CD14-positive monocyte (primary cell): ENCODE data around the gene GKAP1. TPM values are rescaled to one million over a fixed set of nuclear protein-coding genes. Genes with fewer than 3 reads are reported as not detected.

Source experiments
- DNase-seq, 3 donors: peaks; one replicate each; pipeline ENCODE4 v3.0.0-alpha.2; 2011 to 2022
- H2AFZ ChIP-seq: 2 replicates; pipeline ENCODE4 v1.6.0; 2012; ENCODE audit warnings: mild to moderate bottlenecking, low read depth, low read length, inconsistent platforms; ENCODE audit not compliant: insufficient read depth, poor library complexity, severe bottlenecking
- H3K27ac ChIP-seq, 2 donors: 1 replicate in 1 of 2; 2 replicates in 1 of 2; pipeline ENCODE4 v1.5.1; 2012 to 2013; ENCODE audit warnings: low read length in 2 of 2, control low read depth in 1 of 2, inconsistent platforms in 1 of 2, low read depth in 1 of 2, mild to moderate bottlenecking in 1 of 2
- H3K27me3 ChIP-seq, 2 donors: one replicate each; pipeline versions ENCODE4 v1.6.0 to v1.6.1; 2011 to 2013; ENCODE audit warnings: low read length in 2 of 2; ENCODE audit not compliant: control insufficient read depth in 2 of 2, insufficient read depth in 2 of 2
- H3K36me3 ChIP-seq, 2 donors: replicated peaks in 1 of 2; 1 replicate in 1 of 2; 2 replicates in 1 of 2; pipeline versions ENCODE4 v1.5.1 to v1.6.1; 2012 to 2013; ENCODE audit warnings: low read length in 2 of 2, control low read depth in 1 of 2, inconsistent platforms in 1 of 2, mild to moderate bottlenecking in 1 of 2; ENCODE audit not compliant: insufficient read depth in 2 of 2, control insufficient read depth in 1 of 2
- H3K4me1 ChIP-seq, 2 donors: 1 replicate in 1 of 2; 2 replicates in 1 of 2; pipeline versions ENCODE4 v1.5.1 to v1.6.1; 2012 to 2013; ENCODE audit warnings: low read length in 2 of 2, control low read depth in 1 of 2, inconsistent platforms in 1 of 2, mild to moderate bottlenecking in 1 of 2, moderate library complexity in 1 of 2; ENCODE audit not compliant: insufficient read depth in 2 of 2, control insufficient read depth in 1 of 2
- H3K4me2 ChIP-seq: replicated peaks from 2 replicates; pipeline ENCODE3; 2012; ENCODE audit warnings: low read length, moderate library complexity, mild to moderate bottlenecking; ENCODE audit not compliant: poor library complexity, severe bottlenecking; ENCODE audit errors: extremely low read depth
- H3K4me3 ChIP-seq, 3 experiments: fragments of 200-600 bp in 1 of 3; sonication (generic) in 1 of 3; replicated peaks in 1 of 3; 1 replicate in 2 of 3; 2 replicates in 1 of 3; pipeline ENCODE4 v1.5.1; 2011 to 2013; ENCODE audit warnings: low read length in 3 of 3, mild to moderate bottlenecking in 3 of 3, control low read depth in 2 of 3, low read depth in 2 of 3, inconsistent platforms in 1 of 3, moderate library complexity in 1 of 3
- H3K79me2 ChIP-seq: 2 replicates; pipeline ENCODE4 v1.6.0; 2012; ENCODE audit warnings: mild to moderate bottlenecking, control low read depth, inconsistent platforms, low read length, moderate library complexity; ENCODE audit not compliant: insufficient read depth
- H3K9ac ChIP-seq: 2 replicates; pipeline ENCODE4 v1.6.0; 2017; ENCODE audit warnings: low read length, mild to moderate bottlenecking; ENCODE audit not compliant: insufficient read depth, poor library complexity, severe bottlenecking
- H3K9me3 ChIP-seq, 2 donors: replicated peaks in 1 of 2; 1 replicate in 1 of 2; 2 replicates in 1 of 2; pipeline versions ENCODE4 v1.5.1 to v1.6.1; 2012 to 2013; ENCODE audit warnings: low read length in 2 of 2, control low read depth in 1 of 2; ENCODE audit not compliant: control insufficient read depth in 1 of 2, insufficient read depth in 1 of 2
- H4K20me1 ChIP-seq: 2 replicates; pipeline ENCODE4 v1.6.0; 2012; ENCODE audit warnings: mild to moderate bottlenecking, low read length, control low read depth, moderate library complexity; ENCODE audit not compliant: insufficient read depth
- H3K27ac Mint-ChIP-seq, 7 donors: one replicate each; pipeline ENCODE4 v1.8.0; 2020; ENCODE audit warnings: mild to moderate bottlenecking in 7 of 7, mixed read lengths in 7 of 7, moderate library complexity in 6 of 7, inconsistent platforms in 2 of 7
- H3K27me3 Mint-ChIP-seq, 3 donors: one replicate each; pipeline ENCODE4 v1.8.0; 2021 to 2022; ENCODE audit warnings: low read depth in 3 of 3, mild to moderate bottlenecking in 3 of 3, mixed read lengths in 3 of 3, moderate library complexity in 3 of 3, inconsistent platforms in 1 of 3
- H3K36me3 Mint-ChIP-seq, 2 donors: one replicate each; pipeline ENCODE4 v1.8.0; 2020; ENCODE audit warnings: mixed read lengths in 2 of 2, inconsistent platforms in 1 of 2, mild to moderate bottlenecking in 1 of 2
- H3K4me1 Mint-ChIP-seq: one replicate; pipeline ENCODE4 v1.8.0; 2020; ENCODE audit warnings: mild to moderate bottlenecking, mixed read lengths
- H3K4me3 Mint-ChIP-seq, 2 donors: one replicate each; pipeline ENCODE4 v1.8.0; 2020; ENCODE audit warnings: mild to moderate bottlenecking in 2 of 2, mixed read lengths in 2 of 2, moderate library complexity in 1 of 2
- H3K9me3 Mint-ChIP-seq, 7 donors: one replicate each; pipeline ENCODE4 v1.8.0; 2020 to 2022; ENCODE audit warnings: mixed read lengths in 7 of 7, mild to moderate bottlenecking in 6 of 7, moderate library complexity in 6 of 7, inconsistent platforms in 2 of 7
- CTCF ChIP-seq: fragments of 200-600 bp; IDR thresholded peaks from one replicate; pipeline ENCODE4 v1.8.0; 2022; ENCODE audit warnings: antibody characterized with exemption, mild to moderate bottlenecking
- WGBS: methylation state at CpG from one replicate; pipeline ENCODE4 v1.1.5; 2013; ENCODE audit warnings: missing lambda C conversion rate; ENCODE audit not compliant: insufficient coverage; 5-methylcytosine and 5-hydroxymethylcytosine counted together
- intact Hi-C, 2 donors: fragments of 100-400 bp; cut with micrococcal nuclease; formaldehyde crosslinking; loops; one replicate each; pipeline versions ENCODE4 v1.15.0 to v1.15.1; 2023
- polyA plus RNA-seq, 3 donors: library from polyadenylated mRNA; depleted of rRNA in 1 of 3; unstranded in 2 of 3; stranded (reverse) in 1 of 3; fragments of 300-500 nt in 2 of 3; fragments of >200 nt in 1 of 3; fragmentation: Illumina TruSeq in 2 of 3; gene quantifications; 1 replicate in 2 of 3; 2 replicates in 1 of 3; pipeline ENCODE4 v1.2.3, GENCODE V29; 2012 to 2021

The GKAP1 gene
- polyA plus RNA-seq, 3 donors: 0.71 to 1.5 (median 1.4) TPM

GRCh38 chr9:83715221-83715620 lies 102.3 kb downstream of the GKAP1 start:
- Histone ChIP-seq H3K36me3 (no peaks in the 10 kb centered on the region), H3K4me1 (peaks cover 11 to 13% of the 10 kb centered on the region in 2 donors), H4K20me1 (no peaks in the 10 kb centered on the region), H3K4me2 (no peak overlapping the region), H3K79me2 (no peaks in the 10 kb centered on the region), H3K27ac (no peak overlapping the region), H3K4me3 (no peak overlapping the region), H3K9ac (no peak overlapping the region), H3K9me3 (peaks cover 0 to 4% of the 10 kb centered on the region in 2 donors), H2AFZ (no peak overlapping the region), H3K27me3 (no peaks in the 10 kb centered on the region)
- Mint-ChIP-seq H3K27ac (no peak overlapping the region), H3K27me3 (peaks cover 0 to 3% (median 2%) of the 10 kb centered on the region in 3 donors), H3K36me3 (no peaks in the 10 kb centered on the region), H3K4me1 (peaks cover 15% of the 10 kb centered on the region), H3K4me3 (no peak overlapping the region), H3K9me3 (peaks cover 0 to 9% (median 3%) of the 10 kb centered on the region in 7 donors)
- WGBS: 100% methylated on average over 1 of the region's 1 CpG
- TF ChIP-seq CTCF: no peak
- DNase-seq: no peak
- intact Hi-C loops: no loop called here

- DNase-seq: peak; percentile 22 to 46 (median 43)
- Mint-ChIP-seq H3K36me3 (no peaks in the 10 kb centered on the region), H3K4me1 (peaks cover 15% of the 10 kb centered on the region), H3K27ac (no peak overlapping the region), H3K9me3 (peaks cover 0 to 9% (median 3%) of the 10 kb centered on the region in 7 donors), H3K27me3 (peaks cover 0 to 2% (median 1%) of the 10 kb centered on the region in 3 donors), H3K4me3 (peak overlapping the region in 1 of 2 donors; percentile 20)
- H3K27me3 ChIP-seq: no peaks in the 10 kb centered on the region
- H3K36me3 ChIP-seq: no peaks in the 10 kb centered on the region
- H3K4me2 ChIP-seq: peak overlapping the region; percentile 45
- no peak overlapping the region for H3K27ac ChIP-seq
- peaks cover 11 to 13% of the 10 kb centered on the region in 2 donors for H3K4me1 ChIP-seq
- peak overlapping the region in 1 of 3 experiments; percentile 38 for H3K4me3 ChIP-seq
- intact Hi-C loops: no loop called here
- 100% methylated on average over 1 of the region's 3 CpGs for WGBS
- H3K9me3 ChIP-seq: peaks cover 0 to 4% of the 10 kb centered on the region in 2 donors
- peak; percentile 72 for TF ChIP-seq CTCF
- no peaks in the 10 kb centered on the region for H4K20me1 ChIP-seq
- H2AFZ ChIP-seq: peak overlapping the region; percentile 43
- no peaks in the 10 kb centered on the region for H3K79me2 ChIP-seq
- H3K9ac ChIP-seq: no peak overlapping the region
Measured at GRCh38 chr9:83714329-83714728, 103.2 kb downstream of the GKAP1 start.
